GM19099 (cell line): ENCODE data around the gene LTC4S.

Experiments
- POLR2A ChIP-seq: IDR thresholded peaks from 3 replicates; pipeline ENCODE4 v1.6.1; 2011; ENCODE audit warnings: low read depth; ENCODE audit not compliant: insufficient read length; ENCODE audit errors: extremely low read depth

The LTC4S gene

GRCh38 chr5:179780362-179780761 lies 13.4 kb upstream of the LTC4S start:
- TF ChIP-seq POLR2A = no peak

DNA sequence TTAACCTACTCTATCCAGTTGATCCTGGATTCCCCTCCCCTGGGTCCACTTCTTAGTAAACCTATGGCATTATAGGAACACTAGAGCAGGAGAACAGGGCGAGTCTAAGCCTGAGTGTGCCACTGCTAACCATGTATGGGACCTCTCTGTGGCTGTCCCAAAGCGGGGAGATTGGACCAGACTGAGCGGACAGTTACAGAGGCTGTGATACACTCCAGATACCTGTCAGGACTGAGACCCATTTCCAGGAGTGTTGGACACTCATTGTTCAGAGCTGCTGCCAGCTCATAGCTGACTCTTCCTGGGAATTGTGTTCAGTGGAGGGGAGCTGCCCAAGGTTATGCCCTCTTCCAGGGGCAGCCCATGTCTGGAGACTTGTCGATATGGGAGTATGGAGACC lies 11.9 kb upstream of the LTC4S start:
- TF ChIP-seq POLR2A = no peak

DNA sequence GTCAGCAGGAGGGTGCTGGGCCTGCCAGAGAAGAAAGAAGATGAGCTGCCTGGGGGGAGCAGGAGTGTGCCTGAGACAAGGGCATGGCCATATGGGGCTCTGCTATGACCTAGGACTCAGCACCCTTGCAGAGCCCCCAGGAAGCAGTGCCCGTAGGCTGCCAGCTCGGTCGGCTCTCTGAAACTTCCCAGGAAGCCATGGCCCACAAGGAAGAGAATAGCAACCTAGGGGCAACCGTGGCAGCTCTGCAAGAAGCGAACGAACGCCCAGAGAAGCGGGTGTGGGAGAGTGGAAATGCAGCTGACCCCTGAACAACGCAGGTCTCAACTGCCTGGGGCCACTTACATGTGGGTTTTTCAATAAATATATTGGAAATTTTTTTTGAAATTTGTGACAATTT lies 10.7 kb upstream of the LTC4S start:
- no peak for TF ChIP-seq POLR2A

DNA sequence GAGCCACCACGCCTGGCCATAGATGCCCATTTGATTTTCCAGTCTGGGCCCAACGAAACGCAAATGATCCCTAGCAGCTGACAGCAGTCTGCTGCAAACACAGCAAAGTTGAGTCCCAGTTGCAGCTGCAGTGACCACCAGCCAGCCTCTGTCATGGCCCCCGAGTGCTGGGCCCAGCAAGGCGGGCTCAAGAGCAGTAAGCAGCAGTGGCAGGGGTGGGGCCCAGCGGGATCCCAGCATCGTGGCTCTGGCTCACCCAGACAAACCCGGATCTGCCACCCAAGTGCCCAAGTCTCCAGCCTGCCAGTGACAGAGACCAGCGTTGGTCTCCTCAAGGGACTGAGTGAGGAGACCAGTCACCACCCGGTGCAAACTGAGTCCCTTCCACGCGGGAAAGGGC lies 6.9 kb upstream of the LTC4S start:
- no peak for TF ChIP-seq POLR2A

- no peak for TF ChIP-seq POLR2A
Observed at GRCh38 chr5:179788193-179788854, 5.5 kb upstream of the LTC4S start.

GRCh38 chr5:179791881-179792611 lies 1.7 kb upstream of the LTC4S start:
- no peak for TF ChIP-seq POLR2A

GRCh38 chr5:179792612-179793467 lies 946 bp upstream of the LTC4S start:
- no peak for TF ChIP-seq POLR2A

DNA sequence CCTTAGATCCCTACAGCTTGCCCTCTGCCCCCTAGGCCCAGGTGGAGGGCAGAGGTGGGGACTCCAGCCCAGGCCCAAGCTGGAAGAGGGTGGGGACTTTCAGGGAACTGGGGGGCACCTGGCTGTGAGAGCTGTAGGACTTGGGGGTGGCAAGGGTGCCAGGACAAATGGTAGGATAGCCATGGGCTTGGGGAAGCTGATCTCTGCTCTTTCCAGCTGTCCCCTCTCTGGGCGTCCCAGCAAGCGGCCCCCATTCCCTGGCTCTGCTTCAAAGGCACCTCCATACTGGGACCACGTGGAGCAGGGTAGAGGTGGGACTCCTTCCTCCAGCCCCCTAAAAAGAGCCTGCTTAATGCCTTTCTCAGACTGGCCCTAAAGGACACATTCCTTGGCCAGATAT lies 385 bp downstream of the LTC4S start:
- TF ChIP-seq POLR2A = no peak

DNA sequence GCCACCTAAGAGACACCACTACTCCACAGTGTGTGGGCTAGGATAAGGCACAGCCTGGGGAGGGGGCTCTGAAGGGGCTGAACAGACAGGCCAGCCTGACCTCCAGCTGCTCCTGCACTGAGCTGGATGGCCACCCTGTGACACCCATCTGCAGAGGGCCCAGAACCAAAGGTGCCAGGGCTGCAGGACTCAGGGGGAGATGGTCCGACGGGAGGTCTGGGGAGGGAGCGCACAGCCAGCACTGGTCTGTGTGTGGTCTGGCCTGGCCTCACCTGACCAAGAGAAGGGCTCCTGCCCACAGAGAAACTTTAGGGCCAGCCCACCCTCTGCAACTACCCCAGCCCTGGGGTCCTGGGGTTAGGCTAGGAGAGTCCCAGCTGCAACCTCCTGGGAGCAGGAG lies 789 bp downstream of the LTC4S start:
- TF ChIP-seq POLR2A = no peak

DNA sequence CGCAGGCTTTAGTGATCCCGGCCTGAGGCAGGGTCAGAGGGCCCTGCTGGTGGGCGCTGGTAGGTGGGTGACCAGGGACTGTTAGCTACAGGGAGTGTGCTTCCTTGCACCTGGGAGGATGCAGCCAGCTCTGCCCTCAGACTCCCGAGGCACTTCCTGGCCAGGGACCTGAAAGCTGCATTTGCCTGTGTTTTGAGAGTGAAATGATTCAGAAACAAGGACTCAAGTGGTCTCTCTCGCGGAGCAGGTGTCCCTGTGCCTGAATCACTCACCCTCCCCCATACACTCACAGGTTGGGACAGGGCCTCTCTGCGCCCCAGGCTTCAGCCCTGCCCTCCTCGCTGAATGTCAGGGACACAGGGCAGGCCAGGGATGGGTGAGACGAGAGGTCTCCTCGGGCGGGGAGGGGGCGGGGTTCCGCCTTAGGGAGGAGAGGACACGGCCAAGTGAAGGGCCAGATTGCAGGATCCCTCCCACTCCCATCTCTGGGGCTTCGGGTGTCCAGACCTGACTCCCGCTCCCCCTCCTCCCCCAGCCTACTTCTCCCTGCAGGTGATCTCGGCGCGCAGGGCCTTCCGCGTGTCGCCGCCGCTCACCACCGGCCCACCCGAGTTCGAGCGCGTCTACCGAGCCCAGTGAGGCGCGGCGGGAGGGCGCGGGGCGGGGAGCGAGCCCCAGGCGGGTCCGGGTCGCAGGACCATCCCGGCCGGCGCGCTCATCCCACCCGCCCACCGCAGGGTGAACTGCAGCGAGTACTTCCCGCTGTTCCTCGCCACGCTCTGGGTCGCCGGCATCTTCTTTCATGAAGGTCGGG lies 1.5 kb downstream of the LTC4S start:
- no peak for TF ChIP-seq POLR2A

DNA sequence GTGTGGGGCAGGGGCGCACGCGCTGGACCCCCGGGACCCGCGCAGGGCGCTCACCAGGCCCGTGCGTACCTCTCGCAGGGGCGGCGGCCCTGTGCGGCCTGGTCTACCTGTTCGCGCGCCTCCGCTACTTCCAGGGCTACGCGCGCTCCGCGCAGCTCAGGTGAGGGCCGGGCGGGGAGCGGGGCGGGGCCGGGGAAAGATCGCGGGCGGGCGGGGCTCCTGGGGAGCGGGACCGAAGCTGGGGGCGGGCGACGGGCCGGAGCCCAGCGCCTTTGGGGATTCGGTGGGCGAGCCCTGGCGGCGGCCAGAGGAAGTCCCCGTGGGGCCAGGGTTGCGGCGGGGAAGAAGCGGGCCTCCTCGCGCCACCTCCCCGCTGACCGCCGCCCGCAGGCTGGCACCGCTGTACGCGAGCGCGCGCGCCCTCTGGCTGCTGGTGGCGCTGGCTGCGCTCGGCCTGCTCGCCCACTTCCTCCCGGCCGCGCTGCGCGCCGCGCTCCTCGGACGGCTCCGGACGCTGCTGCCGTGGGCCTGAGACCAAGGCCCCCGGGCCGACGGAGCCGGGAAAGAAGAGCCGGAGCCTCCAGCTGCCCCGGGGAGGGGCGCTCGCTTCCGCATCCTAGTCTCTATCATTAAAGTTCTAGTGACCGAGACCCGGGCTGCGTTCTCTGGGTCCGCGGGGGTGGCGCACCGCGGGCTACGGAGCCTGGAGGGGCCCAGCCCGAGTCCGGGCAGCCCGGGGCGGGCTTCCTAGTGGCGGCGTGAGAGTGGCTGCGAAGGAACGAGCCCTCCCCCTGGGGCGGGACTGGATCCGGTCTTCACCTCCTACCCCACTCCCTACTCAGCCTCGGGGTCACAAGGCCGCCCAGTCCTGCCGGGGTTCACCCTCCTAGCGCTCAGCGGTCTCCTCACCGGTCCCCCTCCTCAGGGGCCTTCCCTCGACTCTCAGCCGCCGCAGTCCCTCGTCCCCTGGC lies 2.4 kb downstream of the LTC4S start:
- TF ChIP-seq POLR2A = peak; percentile 41

DNA sequence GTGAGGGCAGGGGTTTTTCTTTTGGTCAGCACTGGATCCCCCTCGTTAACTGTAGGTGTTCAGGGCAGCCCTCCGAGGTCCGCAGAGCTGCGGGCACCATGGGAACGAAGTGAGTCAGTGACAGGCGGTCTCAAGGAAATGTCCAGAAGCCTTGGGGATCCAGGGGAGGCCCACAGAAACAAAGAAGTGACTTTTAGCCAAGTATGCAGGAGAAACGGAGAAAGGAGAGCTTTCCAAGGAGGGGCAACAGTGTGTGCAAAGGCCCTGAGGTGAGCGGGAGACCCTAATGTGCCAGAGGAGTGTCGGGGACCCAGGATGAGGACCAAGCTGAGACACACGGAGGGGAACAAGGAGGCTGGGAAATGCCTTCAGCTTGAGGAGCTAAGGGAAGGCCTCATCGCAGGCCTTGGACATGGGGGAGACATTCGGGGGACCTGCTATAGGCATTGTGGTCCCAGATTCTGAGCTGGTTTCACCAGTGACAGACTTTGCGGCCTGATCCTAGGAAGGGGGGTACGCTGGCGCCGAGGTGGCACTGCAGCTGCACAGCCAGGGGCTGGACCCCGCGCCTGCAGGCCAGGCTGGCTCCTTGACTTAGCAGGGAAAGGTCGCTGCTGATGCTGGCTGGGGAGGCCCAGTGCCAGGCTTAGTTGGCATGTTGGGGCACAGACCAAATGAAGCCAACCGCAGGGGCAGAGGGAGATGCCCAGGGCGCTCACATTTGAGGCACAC lies 3.3 kb downstream of the LTC4S start:
- no peak for TF ChIP-seq POLR2A

DNA sequence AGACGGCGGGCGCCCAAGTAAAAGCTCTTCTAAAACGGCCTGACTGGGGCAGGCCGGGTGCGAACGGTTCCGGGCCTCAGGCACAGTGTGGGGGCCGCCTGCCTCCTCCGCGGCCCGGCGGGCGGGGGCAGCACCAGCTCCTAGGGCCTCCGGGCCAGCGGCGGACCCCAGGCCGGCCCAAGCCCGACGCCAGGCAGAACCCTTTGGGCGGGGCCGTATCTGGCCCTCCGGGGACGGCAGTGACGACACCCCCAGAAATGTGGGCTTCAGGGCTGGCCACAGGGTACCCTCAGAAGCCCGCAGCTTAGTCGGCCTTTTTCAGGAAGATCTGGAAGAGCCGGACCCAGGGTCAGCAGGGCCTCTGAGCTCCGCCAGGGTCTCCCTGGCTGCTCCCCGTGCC lies 4.0 kb downstream of the LTC4S start:
- no peak for TF ChIP-seq POLR2A
